ENCODE data around the gene LSMEM2. TPM values are rescaled to one million over a fixed set of nuclear protein-coding genes. Genes with fewer than 3 reads are reported as not detected.

LSMEM2 gene
- total and polyA plus RNA-seq, 2 experiments from 2014 or later: not detected

DNA sequence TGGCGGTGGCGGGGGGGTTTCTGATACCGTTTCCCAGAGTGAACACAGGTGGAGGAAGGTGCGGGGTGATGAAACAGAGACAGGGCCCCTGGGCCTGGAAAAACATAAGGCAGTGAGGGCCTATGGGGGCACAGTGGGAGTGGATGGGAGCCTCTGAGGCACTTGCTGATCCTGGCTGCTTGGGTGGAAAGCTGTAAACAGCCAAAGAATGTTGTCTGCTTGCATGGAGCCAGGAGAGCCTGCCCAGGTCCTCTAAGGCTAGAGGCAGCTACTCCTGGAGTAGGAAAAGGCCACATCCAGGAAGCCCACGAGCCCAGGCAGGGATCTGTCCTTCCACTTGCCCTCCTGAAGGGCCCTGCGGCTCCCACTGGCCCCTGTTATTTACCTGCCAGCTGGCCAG, 12.9 kb upstream of the LSMEM2 start:
- no peaks in the 10 kb centered on the region for H3K36me3 ChIP-seq (replicated peaks; ENCODE audit: insufficient read depth, low read depth)
- 78% methylated on average over 6 of the region's 6 CpGs for WGBS (ENCODE audit: low lambda C conversion rate, missing lambda C conversion rate)
- H3K4me3 ChIP-seq: no peak overlapping the region
- no peaks in the 10 kb centered on the region for H3K9me3 ChIP-seq (ENCODE audit: low read depth)
- H3K27ac ChIP-seq: peak overlapping the region; percentile 91
- H3K4me1 ChIP-seq (ENCODE audit: insufficient read depth): peaks cover 75% of the 10 kb centered on the region
- TF ChIP-seq EZH2 (IDR thresholded peaks at IDR 0.05; ENCODE audit: borderline replicate concordance) (no peak), EZH2phosphoT487 (IDR thresholded peaks at IDR 0.05; ENCODE audit: low read depth, severe bottlenecking, unreplicated experiment) (no peak), CTCF (IDR thresholded peaks at IDR 0.05; ENCODE audit: poor library complexity) (no peak)
- H3K79me2 ChIP-seq: peaks cover 21% of the 10 kb centered on the region
- H3K27me3 ChIP-seq: no peaks in the 10 kb centered on the region
- peak; percentile 63 for DNase-seq (ENCODE audit: low spot score)
- H3K4me2 ChIP-seq: peak overlapping the region; percentile 89
- no peak overlapping the region for H2AFZ ChIP-seq
- H4K20me1 ChIP-seq (ENCODE audit: insufficient read depth, poor library complexity, severe bottlenecking): no peaks in the 10 kb centered on the region
- H3K9me2 ChIP-seq (replicated peaks; ENCODE audit: insufficient read depth): no peaks in the 10 kb centered on the region

GRCh38 chr3:50266836-50267235, 12.1 kb upstream of the LSMEM2 start:
- H3K27ac ChIP-seq: peak overlapping the region; percentile 91
- H4K20me1 ChIP-seq (ENCODE audit: insufficient read depth, poor library complexity, severe bottlenecking): no peaks in the 10 kb centered on the region
- H3K79me2 ChIP-seq: peaks cover 22% of the 10 kb centered on the region
- H3K9me2 ChIP-seq (replicated peaks; ENCODE audit: insufficient read depth): no peaks in the 10 kb centered on the region
- no peak overlapping the region for H2AFZ ChIP-seq
- peak overlapping the region; percentile 89 for H3K4me2 ChIP-seq
- peaks cover 79% of the 10 kb centered on the region for H3K4me1 ChIP-seq (ENCODE audit: insufficient read depth)
- H3K9me3 ChIP-seq (ENCODE audit: low read depth): no peaks in the 10 kb centered on the region
- WGBS (ENCODE audit: low lambda C conversion rate, missing lambda C conversion rate): 68% methylated on average over 7 of the region's 7 CpGs
- H3K27me3 ChIP-seq: no peaks in the 10 kb centered on the region
- no peak for DNase-seq (ENCODE audit: low spot score)
- no peak for TF ChIP-seq EZH2phosphoT487 (IDR thresholded peaks at IDR 0.05; ENCODE audit: low read depth, severe bottlenecking, unreplicated experiment)
- TF ChIP-seq CTCF (IDR thresholded peaks at IDR 0.05; ENCODE audit: poor library complexity): no peak
- no peak for TF ChIP-seq EZH2 (IDR thresholded peaks at IDR 0.05; ENCODE audit: borderline replicate concordance)
- no peak overlapping the region for H3K4me3 ChIP-seq
- H3K36me3 ChIP-seq (replicated peaks; ENCODE audit: insufficient read depth, low read depth): no peaks in the 10 kb centered on the region

DNA sequence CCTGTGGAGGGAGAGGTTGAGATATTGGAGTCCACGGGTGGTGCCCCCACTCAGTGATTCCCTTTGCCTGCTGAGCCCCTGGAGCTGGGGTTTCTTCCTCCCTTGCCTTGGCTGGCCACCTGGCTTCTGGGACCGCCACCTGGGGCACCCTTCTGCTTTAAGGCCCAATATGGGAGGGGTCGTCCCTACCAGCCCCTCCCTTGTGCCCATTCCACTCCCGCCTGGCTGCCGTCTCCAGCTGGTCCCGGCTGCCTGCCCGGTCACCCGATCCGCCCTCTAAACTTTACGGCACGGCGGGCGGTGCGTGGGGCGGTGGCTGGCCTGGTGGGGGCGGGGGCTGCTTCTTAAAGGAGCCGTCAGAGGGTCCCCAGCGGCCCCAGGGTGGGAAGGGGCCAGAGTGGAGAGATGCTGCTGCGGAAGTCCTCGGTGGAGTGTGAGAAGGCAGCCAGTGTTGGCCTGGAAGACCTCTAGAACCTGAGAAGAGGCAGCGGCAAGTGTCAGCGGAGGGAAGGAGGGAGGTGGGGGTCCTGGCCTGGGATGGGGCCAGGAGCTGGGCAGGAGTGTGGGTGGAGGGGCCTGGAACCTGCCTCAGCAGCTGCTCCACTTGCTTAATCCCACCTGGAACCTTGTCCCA, 11.5 kb upstream of the LSMEM2 start:
- no peaks in the 10 kb centered on the region for H3K27me3 ChIP-seq

More for the DNA sequence above, 11.5 kb upstream of the LSMEM2 start:
- Histone ChIP-seq H3K36me3 (replicated peaks; ENCODE audit: insufficient read depth, low read depth) (no peaks in the 10 kb centered on the region), H4K20me1 (ENCODE audit: insufficient read depth, poor library complexity, severe bottlenecking) (no peaks in the 10 kb centered on the region), H3K9me3 (ENCODE audit: low read depth) (no peaks in the 10 kb centered on the region), H3K4me3 (no peak overlapping the region), H3K4me1 (ENCODE audit: insufficient read depth) (peaks cover 85% of the 10 kb centered on the region), H3K79me2 (peaks cover 21% of the 10 kb centered on the region), H3K27ac (peak overlapping the region; percentile 91), H3K4me2 (peak overlapping the region; percentile 89), H2AFZ (no peak overlapping the region), H3K9me2 (replicated peaks; ENCODE audit: insufficient read depth) (no peaks in the 10 kb centered on the region)
- peak; percentile 83 for DNase-seq (ENCODE audit: low spot score)
- TF ChIP-seq EZH2 (IDR thresholded peaks at IDR 0.05; ENCODE audit: borderline replicate concordance): no peak
- TF ChIP-seq CTCF (IDR thresholded peaks at IDR 0.05; ENCODE audit: poor library complexity): no peak
- no peak for TF ChIP-seq EZH2phosphoT487 (IDR thresholded peaks at IDR 0.05; ENCODE audit: low read depth, severe bottlenecking, unreplicated experiment)
- WGBS (ENCODE audit: low lambda C conversion rate, missing lambda C conversion rate): 12% methylated on average over 21 of the region's 22 CpGs

Measured in hepatocyte (in vitro differentiated cells).